Mesothelial cell of epicardium (in vitro differentiated cells): ENCODE measurements around the gene BRK1. TPM values are rescaled to one million over a fixed set of nuclear protein-coding genes. Genes with fewer than 3 reads are reported as not detected.
"Not testable (repeated sequence)": the region's sequence is repeated elsewhere in the genome, so short reads cannot be mapped to it uniquely, and the experiment has no call there.

Experiments
- DNase-seq, 2 experiments: peaks; one replicate each; pipeline ENCODE4 v3.0.0; 2021; ENCODE audit warnings: low spot score in 2 of 2; ENCODE audit not compliant: unreplicated experiment in 2 of 2
- H3K27ac Mint-ChIP-seq: 2 replicates; pipeline ENCODE4 v1.8.0; 2021; ENCODE audit warnings: mixed read lengths
- H3K27me3 Mint-ChIP-seq: 2 replicates; pipeline ENCODE4 v1.8.0; 2021; ENCODE audit warnings: low read depth, mixed read lengths
- H3K36me3 Mint-ChIP-seq: 2 replicates; pipeline ENCODE4 v1.8.0; 2021; ENCODE audit warnings: mixed read lengths
- H3K4me1 Mint-ChIP-seq: 2 replicates; pipeline ENCODE4 v1.8.0; 2021; ENCODE audit warnings: mixed read lengths
- H3K4me3 Mint-ChIP-seq: 2 replicates; pipeline ENCODE4 v1.8.0; 2021; ENCODE audit warnings: mild to moderate bottlenecking, moderate library complexity, mixed read lengths
- H3K9me3 Mint-ChIP-seq: 2 replicates; pipeline ENCODE4 v1.8.0; 2021; ENCODE audit warnings: mixed read lengths
- CTCF ChIP-seq: fragments of 200-600 bp; sonication (generic); IDR thresholded peaks from one replicate; pipeline ENCODE4 v1.5.0; 2021; ENCODE audit warnings: antibody characterized with exemption; ENCODE audit not compliant: unreplicated experiment
- total RNA-seq: library from RNA; stranded (reverse); gene quantifications from 3 replicates; pipeline ENCODE4 v1.2.1, GENCODE V29; 2021

The BRK1 gene
- total RNA-seq, 1 donor from 2014 or later = 121 TPM

- TF ChIP-seq CTCF = no peak
- H3K27me3 Mint-ChIP-seq = no peaks in the 10 kb centered on the region
- H3K36me3 Mint-ChIP-seq = peaks cover 9% of the 10 kb centered on the region
- no peaks in the 10 kb centered on the region for H3K9me3 Mint-ChIP-seq
- H3K4me1 Mint-ChIP-seq = peaks cover 3% of the 10 kb centered on the region
- no peak overlapping the region for H3K27ac Mint-ChIP-seq
- H3K4me3 Mint-ChIP-seq = no peak overlapping the region
- no peak for DNase-seq
These were observed 41.6 kb downstream of the BRK1 start for GRCh38 chr3:10157031-10157430.

- H3K36me3 Mint-ChIP-seq, H3K27ac Mint-ChIP-seq, H3K9me3 Mint-ChIP-seq, H3K27me3 Mint-ChIP-seq, H3K4me3 Mint-ChIP-seq, DNase-seq, H3K4me1 Mint-ChIP-seq: not testable (repeated sequence)
These were observed 43.1 kb downstream of the BRK1 start for GRCh38 chr3:10158555-10158954.

GRCh38 chr3:10160346-10160745 lies 44.9 kb downstream of the BRK1 start:
- TF ChIP-seq CTCF = no peak
- Mint-ChIP-seq H3K27me3 (no peaks in the 10 kb centered on the region), H3K36me3 (no peaks in the 10 kb centered on the region)

DNA sequence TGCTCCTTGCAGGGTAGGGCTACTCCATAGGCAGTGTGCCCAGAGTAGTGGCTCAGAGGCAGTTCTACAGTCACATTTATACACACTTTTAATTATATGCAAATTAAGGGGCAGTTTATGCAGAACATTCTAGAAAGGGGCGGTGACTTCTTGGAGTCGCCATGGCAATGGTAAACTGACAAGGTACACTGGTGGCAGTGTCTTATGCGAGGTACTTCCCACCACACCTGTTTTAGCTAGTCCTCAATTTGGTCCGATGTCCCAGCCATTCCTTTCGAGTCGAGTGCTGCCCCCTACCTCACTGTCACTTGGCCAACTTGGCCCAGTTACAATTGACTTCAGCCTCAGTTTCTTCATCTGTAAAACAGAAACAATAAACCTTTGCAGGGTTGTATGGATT lies 45.5 kb downstream of the BRK1 start:
- peaks cover 3% of the 10 kb centered on the region for H3K4me1 Mint-ChIP-seq
- H3K36me3 Mint-ChIP-seq = no peaks in the 10 kb centered on the region
- no peak overlapping the region for H3K4me3 Mint-ChIP-seq
- no peaks in the 10 kb centered on the region for H3K9me3 Mint-ChIP-seq
- no peaks in the 10 kb centered on the region for H3K27me3 Mint-ChIP-seq
- TF ChIP-seq CTCF = no peak
- no peak overlapping the region for H3K27ac Mint-ChIP-seq
- no peak for DNase-seq

More at GRCh38 chr3:10160346-10160745, 44.9 kb downstream of the BRK1 start:
- Mint-ChIP-seq H3K27ac (no peak overlapping the region), H3K4me1 (peaks cover 3% of the 10 kb centered on the region), H3K4me3 (no peak overlapping the region), H3K9me3 (no peaks in the 10 kb centered on the region)
- no peak for DNase-seq

GRCh38 chr3:10162185-10162584 lies 46.7 kb downstream of the BRK1 start:
- no peak for TF ChIP-seq CTCF
- no peaks in the 10 kb centered on the region for H3K9me3 Mint-ChIP-seq
- H3K4me1 Mint-ChIP-seq = peaks cover 5% of the 10 kb centered on the region
- no peak overlapping the region for H3K27ac Mint-ChIP-seq
- no peaks in the 10 kb centered on the region for H3K36me3 Mint-ChIP-seq
- no peak for DNase-seq
- no peak overlapping the region for H3K4me3 Mint-ChIP-seq
- H3K27me3 Mint-ChIP-seq = no peaks in the 10 kb centered on the region

DNA sequence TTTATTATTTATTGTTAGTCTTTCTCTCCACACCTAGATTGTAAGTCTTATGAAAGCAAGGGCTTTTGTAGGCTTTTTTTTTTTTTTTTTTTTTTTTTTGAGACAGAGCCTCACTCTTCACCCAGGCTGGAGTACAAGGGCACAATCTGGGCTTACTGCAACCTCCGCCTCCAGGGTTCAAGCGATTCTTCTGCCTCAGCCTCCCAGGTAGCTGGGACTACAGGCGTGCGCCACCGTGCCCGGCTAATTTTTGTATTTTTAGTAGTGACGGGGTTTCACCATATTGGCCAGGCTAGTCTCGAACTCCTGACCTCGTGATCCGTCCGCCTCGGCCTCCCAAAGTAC lies 48.7 kb downstream of the BRK1 start:
- H3K9me3 Mint-ChIP-seq, H3K27ac Mint-ChIP-seq, DNase-seq, H3K4me1 Mint-ChIP-seq, H3K36me3 Mint-ChIP-seq, H3K27me3 Mint-ChIP-seq: not testable (repeated sequence)
- H3K4me3 Mint-ChIP-seq = peak overlapping the region; percentile 51
